Immature natural killer cell (primary cell): ENCODE measurements around the gene CRYGB. TPM values are rescaled to one million over a fixed set of nuclear protein-coding genes. Genes with fewer than 3 reads are reported as not detected.
"Not testable (repeated sequence)": the region's sequence is repeated elsewhere in the genome, so short reads cannot be mapped to it uniquely, and the experiment has no call there.

ENCODE experiments used
- DNase-seq, 3 donors: peaks; one replicate each; pipeline ENCODE4 v3.0.0; 2022; ENCODE audit warnings: mixed read lengths in 1 of 3
- H3K27ac Mint-ChIP-seq, 6 donors: one replicate each; pipeline ENCODE4 v1.8.0; 2020; ENCODE audit warnings: mixed read lengths in 6 of 6, mild to moderate bottlenecking in 5 of 6, inconsistent platforms in 4 of 6, moderate library complexity in 3 of 6
- H3K27me3 Mint-ChIP-seq, 3 donors: one replicate each; pipeline ENCODE4 v1.8.0; 2020 to 2021; ENCODE audit warnings: low read depth in 3 of 3, mild to moderate bottlenecking in 3 of 3, mixed read lengths in 3 of 3, moderate library complexity in 3 of 3, inconsistent platforms in 1 of 3
- H3K36me3 Mint-ChIP-seq, 3 donors: one replicate each; pipeline ENCODE4 v1.8.0; 2020; ENCODE audit warnings: mixed read lengths in 3 of 3, inconsistent platforms in 2 of 3, mild to moderate bottlenecking in 2 of 3
- H3K4me1 Mint-ChIP-seq, 2 donors: one replicate each; pipeline ENCODE4 v1.8.0; 2020; ENCODE audit warnings: inconsistent platforms in 2 of 2, mild to moderate bottlenecking in 2 of 2, mixed read lengths in 2 of 2, moderate library complexity in 1 of 2
- H3K4me3 Mint-ChIP-seq, 5 donors: one replicate each; pipeline ENCODE4 v1.8.0; 2020; ENCODE audit warnings: mild to moderate bottlenecking in 5 of 5, mixed read lengths in 5 of 5, inconsistent platforms in 3 of 5, moderate library complexity in 3 of 5
- H3K9me3 Mint-ChIP-seq, 6 donors: one replicate each; pipeline ENCODE4 v1.8.0; 2020; ENCODE audit warnings: mild to moderate bottlenecking in 6 of 6, mixed read lengths in 6 of 6, inconsistent platforms in 4 of 6, moderate library complexity in 3 of 6
- polyA plus RNA-seq, 3 donors: library from polyadenylated mRNA; unstranded; fragments of 300-500 nt; fragmentation: Illumina TruSeq; gene quantifications; one replicate each; pipeline ENCODE4 v1.2.3, GENCODE V29; 2021

CRYGB gene
- polyA plus RNA-seq, 3 donors from 2014 or later, result not detected

- H3K36me3 Mint-ChIP-seq, result no peaks in the 10 kb centered on the region
- no peaks in the 10 kb centered on the region for H3K27me3 Mint-ChIP-seq
- no peaks in the 10 kb centered on the region for H3K9me3 Mint-ChIP-seq
- no peak for DNase-seq
- no peak overlapping the region for H3K27ac Mint-ChIP-seq
- no peak overlapping the region for H3K4me3 Mint-ChIP-seq
- H3K4me1 Mint-ChIP-seq, result no peaks in the 10 kb centered on the region
Observed at GRCh38 chr2:208142240-208142924, 3.6 kb downstream of the CRYGB start.

DNA sequence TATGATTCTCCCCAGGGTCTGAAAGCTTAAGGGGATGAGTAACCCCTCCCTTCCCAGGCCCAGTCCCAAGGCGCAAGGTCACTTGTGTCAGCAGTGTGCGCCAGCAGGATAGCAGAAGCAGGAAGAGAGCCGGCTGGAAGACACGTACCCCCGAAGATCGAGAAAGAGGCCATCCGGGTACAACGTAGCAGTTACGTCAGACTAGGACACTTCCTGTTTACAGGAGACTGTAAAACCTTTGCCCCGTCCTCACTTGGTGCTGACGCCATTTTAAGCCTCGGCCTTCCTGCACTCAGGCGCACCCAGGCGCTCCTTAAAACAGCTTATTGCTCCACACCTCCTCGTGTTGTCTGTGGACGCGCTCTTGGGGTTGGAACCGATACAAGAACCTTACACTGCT is 6.5 kb downstream of the CRYGB start:
- no peak for DNase-seq
- H3K4me1 Mint-ChIP-seq, result peaks cover 12 to 27% of the 10 kb centered on the region in 2 donors
- H3K27ac Mint-ChIP-seq, result no peak overlapping the region
- H3K9me3 Mint-ChIP-seq, result no peaks in the 10 kb centered on the region
- no peaks in the 10 kb centered on the region for H3K27me3 Mint-ChIP-seq
- no peak overlapping the region for H3K4me3 Mint-ChIP-seq
- no peaks in the 10 kb centered on the region for H3K36me3 Mint-ChIP-seq

DNA sequence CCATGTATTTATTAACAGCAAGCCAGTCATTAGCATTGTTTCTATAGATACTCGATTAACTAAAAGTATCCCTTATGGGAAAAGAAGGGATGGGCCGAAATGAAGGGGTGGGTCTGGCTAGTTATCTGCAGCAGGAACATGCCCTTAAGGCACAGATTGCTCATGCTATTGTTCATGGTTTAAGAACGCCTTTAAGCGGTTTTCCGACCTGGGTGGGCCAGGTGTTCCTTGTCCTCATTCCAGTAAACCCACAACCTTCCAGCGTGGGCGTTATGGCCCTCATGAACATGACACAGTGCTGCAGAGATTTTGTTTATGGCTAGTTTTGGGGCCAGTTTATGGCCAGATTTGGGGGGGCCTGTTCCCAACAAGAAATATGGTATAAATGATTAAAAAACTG is 7.6 kb downstream of the CRYGB start:
- H3K4me1 Mint-ChIP-seq, result peaks cover 15 to 30% of the 10 kb centered on the region in 2 donors
- H3K27me3 Mint-ChIP-seq, H3K27ac Mint-ChIP-seq, H3K4me3 Mint-ChIP-seq, DNase-seq, H3K36me3 Mint-ChIP-seq, H3K9me3 Mint-ChIP-seq: not testable (repeated sequence)

- peak overlapping the region in 1 of 6 donors; percentile 9 for H3K27ac Mint-ChIP-seq
- no peaks in the 10 kb centered on the region for H3K36me3 Mint-ChIP-seq
- peaks cover 0 to 1% (median 0%) of the 10 kb centered on the region in 3 donors for H3K27me3 Mint-ChIP-seq
- no peaks in the 10 kb centered on the region for H3K9me3 Mint-ChIP-seq
- peaks cover 15 to 30% of the 10 kb centered on the region in 2 donors for H3K4me1 Mint-ChIP-seq
- no peak overlapping the region for H3K4me3 Mint-ChIP-seq
- no peak for DNase-seq
Observed at GRCh38 chr2:208136716-208137094, 9.3 kb downstream of the CRYGB start.

- H3K4me1 Mint-ChIP-seq, result peaks cover 15 to 30% of the 10 kb centered on the region in 2 donors
- peaks cover 0 to 1% (median 0%) of the 10 kb centered on the region in 3 donors for H3K27me3 Mint-ChIP-seq
- no peaks in the 10 kb centered on the region for H3K36me3 Mint-ChIP-seq
- no peak overlapping the region for H3K4me3 Mint-ChIP-seq
- H3K27ac Mint-ChIP-seq, result peak overlapping the region in 2 of 6 donors; percentile 34 to 58
- H3K9me3 Mint-ChIP-seq, result no peaks in the 10 kb centered on the region
- DNase-seq, result no peak
Observed at GRCh38 chr2:208135794-208136715, 9.9 kb downstream of the CRYGB start.

DNA sequence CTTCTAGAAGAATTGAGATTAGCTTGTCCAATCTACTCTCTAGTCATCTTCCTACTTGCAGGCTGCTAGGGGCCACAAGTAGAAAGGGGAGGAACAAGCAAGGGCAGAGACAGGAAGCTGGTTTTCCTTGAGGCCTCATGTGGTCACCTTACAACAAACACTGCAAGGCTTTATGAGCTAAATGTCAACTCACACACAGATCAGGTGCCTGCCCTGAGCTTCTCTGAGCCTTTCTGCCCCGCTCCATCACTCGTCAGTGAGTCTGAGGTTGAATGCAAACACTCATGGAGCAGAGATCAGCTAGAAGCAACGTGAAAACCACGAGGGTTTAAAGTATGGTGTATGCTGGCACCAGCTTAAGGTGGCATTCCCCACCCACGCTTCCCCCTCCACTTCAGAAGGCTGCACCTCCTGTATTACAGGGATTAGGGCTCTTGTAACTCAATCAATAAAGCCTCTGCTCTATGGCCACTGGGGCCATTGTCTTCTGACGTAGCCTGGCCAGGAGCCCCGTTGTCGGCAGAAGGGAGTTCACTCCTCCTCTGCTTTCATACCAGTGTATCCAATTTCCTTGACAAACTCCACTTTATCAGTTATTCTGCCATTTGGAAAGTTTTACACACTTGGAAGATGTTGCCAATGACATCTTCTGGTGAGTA is 10.9 kb downstream of the CRYGB start:
- H3K9me3 Mint-ChIP-seq, result no peaks in the 10 kb centered on the region
- H3K36me3 Mint-ChIP-seq, result no peaks in the 10 kb centered on the region
- peaks cover 15 to 30% of the 10 kb centered on the region in 2 donors for H3K4me1 Mint-ChIP-seq
- H3K27ac Mint-ChIP-seq, result peak overlapping the region in 5 of 6 donors; percentile 34 to 64 (median 41)
- H3K4me3 Mint-ChIP-seq, result peak overlapping the region; percentile 32 to 65 (median 51)
- peak; percentile 17 to 32 (median 17) for DNase-seq
- H3K27me3 Mint-ChIP-seq, result peaks cover 0 to 1% (median 0%) of the 10 kb centered on the region in 3 donors

GRCh38 chr2:208130712-208131110 is 15.2 kb downstream of the CRYGB start:
- Mint-ChIP-seq H3K4me1 (peaks cover 14 to 16% of the 10 kb centered on the region in 2 donors), H3K4me3 (no peak overlapping the region), H3K36me3 (no peaks in the 10 kb centered on the region), H3K27me3 (peaks cover 1 to 5% (median 4%) of the 10 kb centered on the region in 3 donors), H3K9me3 (no peaks in the 10 kb centered on the region), H3K27ac (no peak overlapping the region)
- no peak for DNase-seq

GRCh38 chr2:208129744-208130711 is 15.9 kb downstream of the CRYGB start, which contains the start of gene CRYGC:
TSS of gene CRYGC (minus strand) at chr2:208129828. CDS start at chr2:208129792, 36 bp downstream.
- peaks cover 1 to 11% (median 6%) of the 10 kb centered on the region in 3 donors for H3K27me3 Mint-ChIP-seq
- DNase-seq, result no peak
- no peaks in the 10 kb centered on the region for H3K9me3 Mint-ChIP-seq
- H3K27ac Mint-ChIP-seq, result no peak within 1 kb of the TSS
- H3K4me1 Mint-ChIP-seq, result peaks cover 7 to 9% of the 10 kb centered on the region in 2 donors
- no peak within 1 kb of the TSS for H3K4me3 Mint-ChIP-seq
- H3K36me3 Mint-ChIP-seq, result no peaks in the 10 kb centered on the region

GRCh38 chr2:208128136-208128535 is 17.8 kb downstream of the CRYGB start:
- Mint-ChIP-seq H3K27me3 (peaks cover 5 to 14% (median 7%) of the 10 kb centered on the region in 3 donors), H3K36me3 (no peaks in the 10 kb centered on the region), H3K9me3 (no peaks in the 10 kb centered on the region), H3K27ac (no peak overlapping the region), H3K4me3 (no peak overlapping the region), H3K4me1 (peaks cover 8 to 11% of the 10 kb centered on the region in 2 donors)
- DNase-seq, result no peak

- Mint-ChIP-seq H3K36me3 (no peaks in the 10 kb centered on the region), H3K27me3 (peaks cover 3 to 14% (median 7%) of the 10 kb centered on the region in 3 donors), H3K4me3 (no peak overlapping the region), H3K9me3 (no peaks in the 10 kb centered on the region), H3K4me1 (peaks cover 8 to 11% of the 10 kb centered on the region in 2 donors), H3K27ac (no peak overlapping the region)
- no peak for DNase-seq
Observed at GRCh38 chr2:208127090-208127489, 18.9 kb downstream of the CRYGB start.

DNA sequence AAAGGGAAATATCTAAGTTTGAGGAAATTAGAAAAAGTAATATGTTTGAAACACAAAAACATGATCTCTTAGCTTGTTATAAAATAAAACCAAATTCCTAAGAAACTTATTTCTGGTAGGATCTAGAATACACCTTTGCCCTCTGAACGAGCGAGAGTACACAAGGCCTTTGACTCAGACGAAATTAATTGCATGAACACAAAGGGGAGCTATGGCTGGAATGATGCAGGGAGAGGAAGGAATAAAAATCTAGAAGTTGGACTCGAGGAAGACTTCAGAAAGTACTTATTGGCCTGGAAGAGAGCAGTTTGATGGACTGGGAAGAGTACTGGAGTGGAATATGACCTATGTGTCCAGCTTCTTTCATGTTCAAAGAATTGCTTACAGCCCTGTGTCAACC is 20.7 kb downstream of the CRYGB start:
- Mint-ChIP-seq H3K27me3 (peaks cover 5 to 14% (median 7%) of the 10 kb centered on the region in 3 donors), H3K9me3 (no peaks in the 10 kb centered on the region), H3K27ac (no peak overlapping the region), H3K36me3 (no peaks in the 10 kb centered on the region), H3K4me1 (peaks cover 8 to 11% of the 10 kb centered on the region in 2 donors), H3K4me3 (no peak overlapping the region)
- no peak for DNase-seq

- H3K4me1 Mint-ChIP-seq, result peaks cover 8 to 11% of the 10 kb centered on the region in 2 donors
- peak within 1 kb of the TSS in 3 of 5 donors; percentile 22 to 68 (median 44) for H3K4me3 Mint-ChIP-seq
- H3K9me3 Mint-ChIP-seq, H3K36me3 Mint-ChIP-seq, H3K27ac Mint-ChIP-seq: not testable (repeated sequence)
- peak in 2 of 3 donors; percentile 2 to 6 for DNase-seq
- H3K27me3 Mint-ChIP-seq, result peaks cover 5 to 14% (median 7%) of the 10 kb centered on the region in 3 donors
Observed at GRCh38 chr2:208124013-208124715, 21.8 kb downstream of the CRYGB start, which contains the start of gene CRYGD. TSS of gene CRYGD (minus strand) at chr2:208124524. CDS start at chr2:208124473, 51 bp downstream.
